HepG2 (cell line): Measurements from ENCODE around the gene SH3GL2. TPM values are rescaled to one million over a fixed set of nuclear protein-coding genes. Genes with fewer than 3 reads are reported as not detected.

Experiments
- ATAC-seq: fragments of 200-7000 bp; cut with Tn5 transposase; 3 replicates; pipeline ENCODE4 v1.9.1; 2020; ENCODE audit warnings: mild to moderate bottlenecking, moderate library complexity
- BruUV-seq: library from RNA; stranded (reverse); fragments of 400-500 nt; replicated peaks from 2 replicates; lab custom pipeline; 2021; lab: Mats Ljungman, UMichigan
- CTCF ChIA-PET: fragments of 300-600 bp; formaldehyde crosslinking; extraction: SDS; loops from one replicate; lab custom pipeline; 2021; ENCODE audit warnings: low total read pairs, inconsistent platforms, low intra/inter-chr PET ratio; lab: Yijun Ruan, JAX
- POLR2A ChIA-PET: fragments of 350-600 bp; sonication (Branson Sonifier 250); formaldehyde crosslinking; loops from one replicate; lab custom pipeline; 2020; ENCODE audit warnings: antibody characterized with exemption, inconsistent platforms; lab: Yijun Ruan, JAX
- DNase-seq: peaks from one replicate; pipeline ENCODE4 v3.0.0-alpha.2; 2015; ENCODE audit warnings: low spot score
- FAIRE-seq: peaks from 3 replicates; lab custom pipeline; 2011; peaks lifted over from hg19 to GRCh38; lab: Jason Lieb, UNC
- H2AFZ ChIP-seq: one replicate; pipeline ENCODE4 v1.6.1; 2011; ENCODE audit warnings: low read length, inconsistent platforms
- H3K27ac ChIP-seq: fragments of 300-600 bp; 3 replicates; pipeline ENCODE4 v1.8.0; 2011; ENCODE audit warnings: mixed run types, mild to moderate bottlenecking, mixed read lengths, low read length, inconsistent platforms; ENCODE audit not compliant: insufficient read depth; ENCODE audit errors: extremely low read length
- H3K27me3 ChIP-seq, 2 experiments: fragments of 200-600 bp in 1 of 2; 2 replicates in 1 of 2; 3 replicates in 1 of 2; pipeline versions ENCODE4 v1.6.0 to v1.8.0; 2011; ENCODE audit warnings: low read length in 2 of 2, mild to moderate bottlenecking in 2 of 2, moderate library complexity in 2 of 2, inconsistent platforms in 1 of 2; ENCODE audit not compliant: insufficient read depth in 2 of 2, control insufficient read depth in 1 of 2
- H3K36me3 ChIP-seq, 2 experiments: fragments of 200-600 bp in 1 of 2; replicated peaks in 1 of 2; 2 replicates in 1 of 2; 3 replicates in 1 of 2; pipeline versions ENCODE4 v1.5.1 to v1.8.0; 2011; ENCODE audit warnings: low read length in 2 of 2, inconsistent platforms in 1 of 2; ENCODE audit not compliant: insufficient read depth in 2 of 2, control insufficient read depth in 1 of 2
- H3K4me1 ChIP-seq: 2 replicates; pipeline ENCODE4 v1.5.1; 2012; ENCODE audit warnings: low read length, inconsistent platforms; ENCODE audit not compliant: insufficient read depth
- H3K4me2 ChIP-seq: 2 replicates; pipeline ENCODE4 v1.6.0; 2011; ENCODE audit warnings: low read depth, low read length, inconsistent platforms
- H3K4me3 ChIP-seq, 3 experiments: fragments of 200-600 bp in 1 of 3; sonication (generic), shearing (Covaris generic) in 1 of 3; replicated peaks in 1 of 3; 2 replicates each; pipeline ENCODE4 v1.5.1; 2011 to 2016; ENCODE audit warnings: low read length in 3 of 3, inconsistent platforms in 2 of 3, low read depth in 2 of 3, mild to moderate bottlenecking in 2 of 3, control low read depth in 1 of 3, mixed read lengths in 1 of 3; ENCODE audit not compliant: insufficient read depth in 1 of 3
- H3K79me2 ChIP-seq: one replicate; pipeline ENCODE4 v1.6.1; 2011; ENCODE audit warnings: low read length, inconsistent platforms; ENCODE audit not compliant: insufficient read depth
- H3K9ac ChIP-seq: 2 replicates; pipeline ENCODE4 v1.6.0; 2011; ENCODE audit warnings: mild to moderate bottlenecking, low read depth, low read length, inconsistent platforms; ENCODE audit not compliant: insufficient read depth
- H3K9me3 ChIP-seq: 2 replicates; pipeline ENCODE4 v1.5.1; 2012; ENCODE audit warnings: mild to moderate bottlenecking, low read length
- H4K20me1 ChIP-seq: 2 replicates; pipeline ENCODE4 v1.6.0; 2011; ENCODE audit warnings: inconsistent platforms, mild to moderate bottlenecking, low read length, moderate library complexity; ENCODE audit not compliant: insufficient read depth
- ATF1 ChIP-seq: IDR thresholded peaks from 2 replicates; pipeline ENCODE4 v1.6.1; 2016; ENCODE audit warnings: mild to moderate bottlenecking, control low read depth
- ESRRA ChIP-seq: sonication (generic); formaldehyde crosslinking; IDR thresholded peaks from 2 replicates; pipeline ENCODE4 v1.5.1; 2020; ENCODE audit warnings: mild to moderate bottlenecking, low read depth, missing genetic modification reagents
- HOXA3 ChIP-seq: sonication (generic); formaldehyde crosslinking; IDR thresholded peaks from 2 replicates; pipeline ENCODE4 v1.5.0; 2020; ENCODE audit warnings: missing genetic modification reagents
- MAFF ChIP-seq: IDR thresholded peaks from 2 replicates; pipeline ENCODE4 v1.6.1; 2011; ENCODE audit warnings: low read depth, low read length, improper control_type of control experiment
- MAFK ChIP-seq, 2 experiments: IDR thresholded peaks in 1 of 2; conservative IDR thresholded peaks in 1 of 2; 2 replicates each; pipeline ENCODE4 v1.6.1; 2011; ENCODE audit warnings: improper control_type of control experiment in 2 of 2, low read length in 2 of 2
- SALL2 ChIP-seq: sonication (generic); formaldehyde crosslinking; IDR thresholded peaks from 2 replicates; pipeline ENCODE4 v1.8.1; 2023; ENCODE audit warnings: mild to moderate bottlenecking, missing genetic modification reagents, inconsistent platforms
- STAT6 ChIP-seq: sonication (generic); formaldehyde crosslinking; IDR thresholded peaks from 2 replicates; pipeline ENCODE4 v1.4.0; 2020; ENCODE audit warnings: missing genetic modification reagents, mild to moderate bottlenecking, borderline replicate concordance
- ZNF724P ChIP-seq: sonication (generic); formaldehyde crosslinking; IDR thresholded peaks from 2 replicates; pipeline ENCODE4 v1.8.0; 2022; ENCODE audit warnings: missing genetic modification reagents, borderline replicate concordance
- ZNF776 ChIP-seq: sonication (generic); formaldehyde crosslinking; IDR thresholded peaks from 2 replicates; pipeline ENCODE4 v1.4.0; 2020; ENCODE audit warnings: mild to moderate bottlenecking, missing genetic modification reagents
- ZNF777 ChIP-seq: sonication (generic); formaldehyde crosslinking; IDR thresholded peaks from 2 replicates; pipeline ENCODE4 v1.4.0; 2020; ENCODE audit warnings: missing genetic modification reagents
- WGBS: methylation state at CpG from one replicate; pipeline ENCODE4 v1.1.6; 2017; ENCODE audit warnings: low lambda C conversion rate; 5-methylcytosine and 5-hydroxymethylcytosine counted together
- in situ Hi-C: cut with HindIII; loops from 2 replicates; pipeline ENCODE4 v1.10.0; 2017; ENCODE audit warnings: low pct_unique_long_range_greater_than_20kb; ENCODE audit not compliant: extremely low pct_ligation_motif_present
- intact Hi-C: fragments of 100-400 bp; cut with micrococcal nuclease; formaldehyde crosslinking; loops from one replicate; pipeline ENCODE4 v1.10.0; 2022; ENCODE audit not compliant: unreplicated experiment
- polyA plus RNA-seq, 8 experiments: library from polyadenylated mRNA; depleted of rRNA in 3 of 8; stranded (reverse) in 7 of 8; unstranded in 1 of 8; fragments of >200 nt; fragmentation: Illumina TruSeq in 4 of 8; extraction: Trizol in 4 of 8; gene quantifications; 2 replicates each; pipeline versions ENCODE4 v1.2.1 to v1.2.3, GENCODE V29; 2011 to 2016; ENCODE audit warnings: low read depth in 4 of 8, missing spikeins in 1 of 8, mixed read lengths in 1 of 8; ENCODE audit not compliant: insufficient read depth in 1 of 8
- total RNA-seq, 5 experiments: library from RNA; depleted of rRNA; stranded (reverse); fragments of >200 nt; fragmentation: Illumina TruSeq; extraction: Trizol; gene quantifications; 2 replicates each; pipeline ENCODE4 v1.2.3, GENCODE V29; 2016; ENCODE audit warnings: low read depth in 1 of 5

Gene SH3GL2
- total and polyA plus RNA-seq, 2 of the 13 experiments (the other 11 are each of a cell fraction or from before 2014, with no cell fraction given): 0.04 TPM; not detected in 1

- Histone ChIP-seq H4K20me1 (no peaks in the 10 kb centered on the region), H3K4me2 (no peak overlapping the region), H3K4me1 (no peaks in the 10 kb centered on the region), H3K27me3 (no peaks in the 10 kb centered on the region), H3K9ac (no peak overlapping the region), H3K27ac (no peak overlapping the region), H3K36me3 (no peaks in the 10 kb centered on the region), H3K4me3 (no peak overlapping the region), H2AFZ (no peak overlapping the region), H3K79me2 (no peaks in the 10 kb centered on the region), H3K9me3 (no peaks in the 10 kb centered on the region)
- in situ Hi-C loops: no loop called here
- WGBS: 59% methylated on average over 4 of the region's 4 CpGs
- FAIRE-seq: no peak
- ATAC-seq: no peak
- no peak for TF ChIP-seq STAT6
- TF ChIP-seq MAFF: 0 out of 2 replicates have a peak, but pooled peaks have one; percentile 3
- no peak for TF ChIP-seq ZNF724P (CRISPR knock-in tag)
- TF ChIP-seq MAFK (conservative IDR thresholded peaks at IDR 0.05 in 1 of 2, IDR thresholded peaks at IDR 0.05 in 1 of 2; ENCODE audit: low read length in 2 of 2): peak in 1 of 2 experiments; percentile 49; a peak in 2 of 4 replicates
- TF ChIP-seq SALL2 (CRISPR knock-in tag): no peak
- TF ChIP-seq ATF1: no peak
- no peak for TF ChIP-seq ZNF776
- TF ChIP-seq ZNF777 (CRISPR knock-in tag): no peak
- no peak for TF ChIP-seq HOXA3
- no peak for TF ChIP-seq ESRRA (CRISPR knock-in tag)
- BruUV-seq: no TSS peak
- ChIA-PET CTCF (no interaction called here), POLR2A (no interaction called here)
- DNase-seq: no peak
- intact Hi-C loops: no loop called here
These were observed 23.4 kb upstream of the SH3GL2 start for GRCh38 chr9:17555362-17556054.
